GM12878 (cell line): Measurements from ENCODE around the gene USP11. TPM values are rescaled to one million over a fixed set of nuclear protein-coding genes. Genes with fewer than 3 reads are reported as not detected.

ENCODE experiments used
- ATAC-seq: fragments of 200-7000 bp; cut with Tn5 transposase; 3 replicates; pipeline ENCODE4 v1.9.1; 2020; ENCODE audit warnings: mild to moderate bottlenecking, moderate library complexity
- BruUV-seq: library from RNA; stranded (reverse); fragments of 400-500 nt; replicated peaks from 2 replicates; lab custom pipeline; 2021; lab: Mats Ljungman, UMichigan
- CTCF ChIA-PET: fragments of 300-600 bp; sonication (Branson Sonifier 250); formaldehyde crosslinking; extraction: SDS; loops from one replicate; lab custom pipeline; 2021; ENCODE audit warnings: inconsistent platforms; lab: Yijun Ruan, JAX
- POLR2A ChIA-PET: fragments of 350-600 bp; formaldehyde crosslinking; extraction: SDS; loops from one replicate; lab custom pipeline; 2021; ENCODE audit warnings: inconsistent platforms; lab: Charles Lee
- RAD21 ChIA-PET: fragments of 300-600 bp; sonication (Branson Sonifier 250); formaldehyde crosslinking; loops from one replicate; lab custom pipeline; 2023; ENCODE audit warnings: antibody characterized with exemption; ENCODE audit not compliant: unreplicated experiment; lab: Charles Lee
- SMC1A ChIA-PET: fragments of 300-600 bp; sonication (Branson Sonifier 250); formaldehyde crosslinking; loops from one replicate; lab custom pipeline; 2023; ENCODE audit not compliant: unreplicated experiment, uncharacterized antibody; lab: Charles Lee
- DNase-seq: peaks from one replicate; pipeline ENCODE4 v3.0.0-alpha.2; 2011; ENCODE audit warnings: low read depth, low spot score
- FAIRE-seq: peaks from 3 replicates; lab custom pipeline; 2011; peaks lifted over from hg19 to GRCh38; lab: Jason Lieb, UNC
- H2AFZ ChIP-seq: 2 replicates; pipeline ENCODE4 v1.6.0; 2011; ENCODE audit warnings: low read depth, low read length, control low read depth; ENCODE audit not compliant: control insufficient read depth
- H3K27ac ChIP-seq: 2 replicates; pipeline ENCODE4 v1.5.1; 2011; ENCODE audit warnings: control low read depth; ENCODE audit not compliant: control insufficient read depth, insufficient read depth
- H3K27me3 ChIP-seq, 2 experiments: replicated peaks in 1 of 2; 2 replicates each; pipeline versions ENCODE4 v1.6.0 to v1.6.1; 2011; ENCODE audit warnings: low read length in 1 of 2; ENCODE audit not compliant: control insufficient read depth in 2 of 2, insufficient read depth in 2 of 2
- H3K36me3 ChIP-seq, 2 experiments: 2 replicates each; pipeline ENCODE4 v1.5.1; 2011; ENCODE audit warnings: low read length in 1 of 2; ENCODE audit not compliant: control insufficient read depth in 2 of 2, insufficient read depth in 2 of 2
- H3K4me1 ChIP-seq: 2 replicates; pipeline ENCODE4 v1.6.1; 2011; ENCODE audit warnings: mild to moderate bottlenecking, low read length, moderate library complexity, mixed read lengths; ENCODE audit not compliant: control insufficient read depth, insufficient read depth
- H3K4me2 ChIP-seq: 2 replicates; pipeline ENCODE4 v1.6.0; 2011; ENCODE audit warnings: control low read depth; ENCODE audit not compliant: control insufficient read depth, insufficient read depth
- H3K4me3 ChIP-seq: fragments of 200-600 bp; sonication (generic); 2 replicates; pipeline ENCODE4 v1.5.1; 2016
- H3K79me2 ChIP-seq: 2 replicates; pipeline ENCODE4 v1.6.0; 2011; ENCODE audit warnings: low read length; ENCODE audit not compliant: control insufficient read depth, insufficient read depth
- H3K9ac ChIP-seq: 2 replicates; pipeline ENCODE4 v1.8.0; 2011; ENCODE audit warnings: low read length, control low read depth, mixed read lengths; ENCODE audit not compliant: control insufficient read depth, insufficient read depth
- H3K9me3 ChIP-seq: replicated peaks from 3 replicates; pipeline ENCODE4 v1.5.1; 2011; ENCODE audit warnings: mild to moderate bottlenecking, low read length; ENCODE audit not compliant: control insufficient read depth, insufficient read depth
- H4K20me1 ChIP-seq: 2 replicates; pipeline ENCODE4 v1.6.0; 2011; ENCODE audit not compliant: control insufficient read depth, insufficient read depth
- CBX5 ChIP-seq: sonication (generic); IDR thresholded peaks from 2 replicates; pipeline ENCODE4 v1.6.1; 2016; ENCODE audit warnings: low read depth, moderate library complexity, mild to moderate bottlenecking, inconsistent platforms
- CREM ChIP-seq: IDR thresholded peaks from 2 replicates; pipeline ENCODE4 v1.6.1; 2014; ENCODE audit warnings: antibody characterized with exemption, low read depth
- CUX1 ChIP-seq: IDR thresholded peaks from 2 replicates; pipeline ENCODE4 v1.6.1; 2012; ENCODE audit warnings: improper control_type of control experiment, low read depth, low read length; ENCODE audit not compliant: insufficient replicate concordance
- POLR2A ChIP-seq: IDR thresholded peaks from 2 replicates; pipeline ENCODE4 v1.6.1; 2011; ENCODE audit warnings: low read depth, mild to moderate bottlenecking, low read length
- POLR2AphosphoS5 ChIP-seq: IDR thresholded peaks from 2 replicates; pipeline ENCODE4 v1.6.1; 2011; ENCODE audit warnings: mild to moderate bottlenecking, low read length, inconsistent platforms
- SREBF2 ChIP-seq: IDR thresholded peaks from 2 replicates; pipeline ENCODE4 v1.6.1; 2012; ENCODE audit warnings: mild to moderate bottlenecking, low read length
- ZNF592 ChIP-seq: fragments of 450-650 bp; IDR thresholded peaks from 2 replicates; pipeline ENCODE4 v1.6.1; 2017; ENCODE audit warnings: mild to moderate bottlenecking, moderate library complexity
- WGBS: methylation state at CpG from one replicate; pipeline ENCODE4 v1.1.6; 2016; ENCODE audit warnings: low lambda C conversion rate; ENCODE audit not compliant: insufficient replicate concordance, insufficient coverage; ENCODE audit errors: missing lambda C conversion rate; 5-methylcytosine and 5-hydroxymethylcytosine counted together
- in situ Hi-C: fragments of 300-500 bp; cut with MboI; formaldehyde crosslinking; loops from 9 replicates; pipeline ENCODE4 v1.14.3; 2018; ENCODE audit warnings: mixed read lengths
- intact Hi-C: fragments of 100-400 bp; cut with micrococcal nuclease; formaldehyde crosslinking; loops from one replicate; pipeline ENCODE4 v1.14.2; 2022; ENCODE audit not compliant: unreplicated experiment
- polyA plus RNA-seq, 11 experiments: library from polyadenylated mRNA; depleted of rRNA in 4 of 11; unstranded in 6 of 11; stranded (reverse) in 5 of 11; fragments of >200 nt; fragmentation: Nextera tagmentation in 4 of 11; fragmentation: Illumina TruSeq in 1 of 11; extraction: Ambion mirVana in 4 of 11; extraction: Trizol in 1 of 11; gene quantifications; 1 replicate in 1 of 11; 2 replicates in 10 of 11; pipeline versions ENCODE4 v1.2.1 to v1.2.3, GENCODE V29; 2011 to 2016; ENCODE audit warnings: inconsistent platforms in 2 of 11, missing spikeins in 2 of 11, low read depth in 1 of 11
- total RNA-seq, 4 experiments: library from RNA; depleted of rRNA in 3 of 4; stranded (reverse); fragments of >200 nt in 3 of 4; fragmentation: Illumina TruSeq in 1 of 4; extraction: Trizol in 1 of 4; gene quantifications; 2 replicates each; pipeline versions ENCODE4 v1.2.1 to v1.2.3, GENCODE V29; 2013 to 2021

The USP11 gene
- total and polyA plus RNA-seq, 10 of the 15 experiments (the other 5 are each of a cell fraction or from before 2014, with no cell fraction given) = 3.3 to 44.0 (median 20.9) TPM

GRCh38 chrX:47226531-47227333 is 6.1 kb upstream of the USP11 start:
- WGBS = 90% methylated on average over 19 of the region's 19 CpGs
- no peak for DNase-seq
- in situ Hi-C loops = no loop called here
- ChIA-PET CTCF (no interaction called here), SMC1A (no interaction called here), POLR2A (no interaction called here), RAD21 (no interaction called here)
- no peak overlapping the region for H2AFZ ChIP-seq
- intact Hi-C loops = no loop called here
- H3K27ac ChIP-seq = no peak overlapping the region
- peaks cover 6% of the 10 kb centered on the region for H3K79me2 ChIP-seq
- ATAC-seq = no peak
- no peak for TF ChIP-seq ZNF592
- TF ChIP-seq CUX1 = no peak
- no peak for TF ChIP-seq SREBF2
- TF ChIP-seq POLR2AphosphoS5 = no peak
- TF ChIP-seq CREM = no peak
- 0 out of 2 replicates have a peak, but pooled peaks have one; percentile 27 for TF ChIP-seq POLR2A
- no peak for TF ChIP-seq CBX5
- TF ChIP-seq, all 136 proteins: peak for 1
- no peaks in the 10 kb centered on the region for H3K4me1 ChIP-seq
- H4K20me1 ChIP-seq = peaks cover 6% of the 10 kb centered on the region
- no peaks in the 10 kb centered on the region for H3K9me3 ChIP-seq
- H3K4me2 ChIP-seq = no peak overlapping the region
- no peak overlapping the region for H3K9ac ChIP-seq
- H3K36me3 ChIP-seq = peaks cover 29 to 30% of the 10 kb centered on the region in 2 experiments; a peak in 3 of 4 replicates
- FAIRE-seq = no peak
- no peaks in the 10 kb centered on the region for H3K27me3 ChIP-seq
- no TSS peak for BruUV-seq
- no peak overlapping the region for H3K4me3 ChIP-seq
